ENCODE measurements around the gene ADAMTS13. TPM values are rescaled to one million over a fixed set of nuclear protein-coding genes. Genes with fewer than 3 reads are reported as not detected.

ADAMTS13 gene
- total RNA-seq, 1 donor from 2014 or later = 0.53 TPM

DNA sequence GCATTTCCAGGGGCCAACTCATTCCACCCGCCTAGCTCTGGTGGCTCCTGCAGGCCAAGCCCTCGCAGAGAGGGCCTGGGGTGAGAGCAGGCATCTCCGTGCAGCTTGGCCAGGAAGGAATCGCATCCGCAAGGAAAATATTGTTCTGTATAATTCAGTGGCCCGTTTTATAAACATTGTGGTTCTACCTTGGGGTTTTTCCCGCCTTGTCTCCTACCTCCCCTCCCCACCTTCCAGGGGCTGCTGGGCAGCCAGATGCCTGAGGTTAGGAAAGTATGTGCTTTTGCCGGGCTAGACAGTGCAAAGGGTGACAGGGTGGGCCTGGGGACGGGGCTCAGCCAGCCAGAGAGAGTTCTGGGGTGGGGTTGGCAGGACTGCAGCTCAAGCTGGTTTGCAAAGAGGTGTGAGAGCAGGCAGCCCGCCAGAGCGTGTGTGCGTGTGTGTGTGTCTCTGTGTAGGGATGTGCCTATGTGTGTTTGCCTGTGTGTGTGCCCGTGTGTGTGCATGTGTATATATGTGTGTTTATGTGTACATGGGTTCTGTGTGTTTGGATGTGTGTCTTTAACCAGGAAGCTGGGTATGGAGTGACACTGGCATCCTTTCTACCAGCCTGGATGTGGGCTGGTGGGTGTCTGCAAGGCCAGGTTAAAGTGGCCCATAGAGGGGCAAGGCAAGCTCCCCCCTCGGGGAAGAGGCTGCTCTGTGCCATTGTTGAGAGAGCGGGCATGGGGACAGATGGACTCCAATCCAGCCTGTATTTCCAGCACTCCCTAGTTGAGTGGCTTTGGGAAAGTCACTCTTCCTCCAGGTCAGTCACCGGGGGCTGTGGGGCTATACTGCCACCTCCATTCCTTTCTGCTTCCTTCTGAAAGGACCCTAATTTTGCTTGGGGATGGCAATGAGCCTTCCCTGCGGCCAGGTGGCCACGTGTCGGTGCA is 67.4 kb downstream of the ADAMTS13 start:
- DNase-seq (ENCODE audit: low read depth) (no peak), FAIRE-seq (no peak)
- TF ChIP-seq, protein P1, sequence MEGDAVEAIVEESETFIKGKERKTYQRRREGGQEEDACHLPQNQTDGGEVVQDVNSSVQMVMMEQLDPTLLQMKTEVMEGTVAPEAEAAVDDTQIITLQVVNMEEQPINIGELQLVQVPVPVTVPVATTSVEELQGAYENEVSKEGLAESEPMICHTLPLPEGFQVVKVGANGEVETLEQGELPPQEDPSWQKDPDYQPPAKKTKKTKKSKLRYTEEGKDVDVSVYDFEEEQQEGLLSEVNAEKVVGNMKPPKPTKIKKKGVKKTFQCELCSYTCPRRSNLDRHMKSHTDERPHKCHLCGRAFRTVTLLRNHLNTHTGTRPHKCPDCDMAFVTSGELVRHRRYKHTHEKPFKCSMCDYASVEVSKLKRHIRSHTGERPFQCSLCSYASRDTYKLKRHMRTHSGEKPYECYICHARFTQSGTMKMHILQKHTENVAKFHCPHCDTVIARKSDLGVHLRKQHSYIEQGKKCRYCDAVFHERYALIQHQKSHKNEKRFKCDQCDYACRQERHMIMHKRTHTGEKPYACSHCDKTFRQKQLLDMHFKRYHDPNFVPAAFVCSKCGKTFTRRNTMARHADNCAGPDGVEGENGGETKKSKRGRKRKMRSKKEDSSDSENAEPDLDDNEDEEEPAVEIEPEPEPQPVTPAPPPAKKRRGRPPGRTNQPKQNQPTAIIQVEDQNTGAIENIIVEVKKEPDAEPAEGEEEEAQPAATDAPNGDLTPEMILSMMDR (IDR thresholded peaks at IDR 0.05; ENCODE audit: insufficient read depth, low read length, severe bottlenecking) = no peak
- Histone ChIP-seq H3K36me3 (ENCODE audit: control insufficient read depth, insufficient read depth, low read length) (no peaks in the 10 kb centered on the region), H3K27me3 (ENCODE audit: control insufficient read depth, insufficient read depth, low read length) (no peaks in the 10 kb centered on the region), H3K4me3 (ENCODE audit: low read depth, low read length) (no peak overlapping the region)

DNA sequence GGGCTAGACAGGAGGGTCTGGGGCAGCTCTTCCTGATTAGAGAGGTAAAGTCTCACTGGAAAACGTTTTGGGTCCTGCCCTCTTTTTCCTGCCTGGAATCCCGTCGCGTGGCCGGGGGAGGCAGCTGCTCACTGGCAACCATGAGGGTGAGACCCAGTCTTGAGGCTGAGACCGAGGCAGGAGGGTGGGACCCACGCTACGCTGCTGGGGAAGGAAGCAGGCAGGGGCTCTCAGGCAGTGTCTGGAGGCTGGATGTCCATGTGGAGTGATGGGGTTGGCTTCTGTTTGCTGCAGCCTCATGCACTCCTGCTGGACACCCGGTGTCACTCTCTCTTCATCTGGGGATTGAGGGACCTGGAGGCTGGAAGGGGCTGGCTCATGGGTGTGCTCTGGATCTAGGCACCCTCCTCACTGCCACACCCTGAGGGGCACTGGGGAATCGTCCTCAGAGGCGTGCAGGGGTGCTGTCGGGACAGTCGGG is 68.1 kb downstream of the ADAMTS13 start:
- FAIRE-seq = no peak
- no peak for DNase-seq (ENCODE audit: low read depth)
- H3K27me3 ChIP-seq (ENCODE audit: control insufficient read depth, insufficient read depth, low read length) = no peaks in the 10 kb centered on the region
- H3K4me3 ChIP-seq (ENCODE audit: low read depth, low read length) = no peak overlapping the region
- H3K36me3 ChIP-seq (ENCODE audit: control insufficient read depth, insufficient read depth, low read length) = no peaks in the 10 kb centered on the region
- TF ChIP-seq, protein P1 (IDR thresholded peaks at IDR 0.05; ENCODE audit: insufficient read depth, low read length, severe bottlenecking) = no peak

DNA sequence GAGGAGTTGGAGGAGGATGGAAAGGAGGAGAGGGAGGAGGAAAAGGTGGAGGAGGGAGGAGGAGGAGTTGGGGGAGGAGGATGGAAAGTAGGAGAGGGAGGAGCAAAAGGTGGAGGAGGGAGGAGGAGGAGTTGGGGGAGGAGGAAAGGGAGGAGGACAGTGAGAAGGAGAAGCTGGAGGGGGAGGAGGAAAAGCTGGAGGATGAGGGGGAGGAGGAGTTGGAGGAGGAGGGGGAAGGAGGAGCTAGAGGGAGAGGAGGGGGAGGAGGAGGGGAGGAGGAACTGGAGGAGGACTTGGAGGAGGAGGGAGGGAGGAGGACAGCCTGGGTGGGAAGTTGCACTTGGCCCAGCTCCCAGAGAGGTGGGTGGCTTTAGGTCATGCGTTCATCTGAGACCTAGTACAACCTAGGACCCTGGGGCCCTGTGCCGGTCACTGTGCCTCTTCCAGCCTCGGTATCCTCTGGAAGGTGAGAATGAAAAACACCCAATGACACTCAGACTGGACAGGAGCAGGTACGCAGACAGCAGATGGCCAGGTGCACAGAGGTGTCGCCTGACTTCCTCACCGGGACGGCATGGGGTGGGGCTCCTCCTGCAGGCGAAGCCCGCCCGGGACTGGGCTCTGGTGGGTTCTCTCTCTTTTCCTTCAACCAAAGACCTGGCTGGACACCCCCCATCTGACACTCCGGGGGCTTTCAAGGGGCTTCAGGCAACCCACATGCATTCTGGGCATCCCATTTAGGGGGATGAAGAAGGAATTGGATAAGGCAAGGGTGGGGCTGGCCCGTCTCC is 68.9 kb downstream of the ADAMTS13 start:
- TF ChIP-seq, protein P1 (IDR thresholded peaks at IDR 0.05; ENCODE audit: insufficient read depth, low read length, severe bottlenecking) = no peak

DNA sequence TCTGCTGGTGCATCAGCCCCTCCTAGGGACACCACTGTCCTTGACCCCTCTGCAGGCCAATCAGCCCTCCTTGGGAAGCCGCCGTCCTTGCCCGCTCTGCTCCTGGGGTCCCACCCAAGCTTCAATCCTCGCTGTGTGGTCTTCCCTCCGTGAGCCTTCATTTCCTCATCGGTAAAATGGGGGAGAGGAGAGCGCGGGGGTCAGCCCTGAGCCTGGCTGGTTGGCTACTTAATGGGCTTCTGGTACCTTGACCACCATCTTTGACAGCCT is 69.4 kb downstream of the ADAMTS13 start:
- TF ChIP-seq, protein P1 (IDR thresholded peaks at IDR 0.05; ENCODE audit: insufficient read depth, low read length, severe bottlenecking) = no peak
- Histone ChIP-seq H3K27me3 (ENCODE audit: control insufficient read depth, insufficient read depth, low read length) (no peaks in the 10 kb centered on the region), H3K4me3 (ENCODE audit: low read depth, low read length) (no peak overlapping the region), H3K36me3 (ENCODE audit: control insufficient read depth, insufficient read depth, low read length) (no peaks in the 10 kb centered on the region)
- no peak for FAIRE-seq
- no peak for DNase-seq (ENCODE audit: low read depth)

More for the DNA sequence above, 68.9 kb downstream of the ADAMTS13 start:
- Histone ChIP-seq H3K4me3 (ENCODE audit: low read depth, low read length) (no peak overlapping the region), H3K27me3 (ENCODE audit: control insufficient read depth, insufficient read depth, low read length) (no peaks in the 10 kb centered on the region), H3K36me3 (ENCODE audit: control insufficient read depth, insufficient read depth, low read length) (no peaks in the 10 kb centered on the region)
- no peak for DNase-seq (ENCODE audit: low read depth)
- FAIRE-seq = no peak

DNA sequence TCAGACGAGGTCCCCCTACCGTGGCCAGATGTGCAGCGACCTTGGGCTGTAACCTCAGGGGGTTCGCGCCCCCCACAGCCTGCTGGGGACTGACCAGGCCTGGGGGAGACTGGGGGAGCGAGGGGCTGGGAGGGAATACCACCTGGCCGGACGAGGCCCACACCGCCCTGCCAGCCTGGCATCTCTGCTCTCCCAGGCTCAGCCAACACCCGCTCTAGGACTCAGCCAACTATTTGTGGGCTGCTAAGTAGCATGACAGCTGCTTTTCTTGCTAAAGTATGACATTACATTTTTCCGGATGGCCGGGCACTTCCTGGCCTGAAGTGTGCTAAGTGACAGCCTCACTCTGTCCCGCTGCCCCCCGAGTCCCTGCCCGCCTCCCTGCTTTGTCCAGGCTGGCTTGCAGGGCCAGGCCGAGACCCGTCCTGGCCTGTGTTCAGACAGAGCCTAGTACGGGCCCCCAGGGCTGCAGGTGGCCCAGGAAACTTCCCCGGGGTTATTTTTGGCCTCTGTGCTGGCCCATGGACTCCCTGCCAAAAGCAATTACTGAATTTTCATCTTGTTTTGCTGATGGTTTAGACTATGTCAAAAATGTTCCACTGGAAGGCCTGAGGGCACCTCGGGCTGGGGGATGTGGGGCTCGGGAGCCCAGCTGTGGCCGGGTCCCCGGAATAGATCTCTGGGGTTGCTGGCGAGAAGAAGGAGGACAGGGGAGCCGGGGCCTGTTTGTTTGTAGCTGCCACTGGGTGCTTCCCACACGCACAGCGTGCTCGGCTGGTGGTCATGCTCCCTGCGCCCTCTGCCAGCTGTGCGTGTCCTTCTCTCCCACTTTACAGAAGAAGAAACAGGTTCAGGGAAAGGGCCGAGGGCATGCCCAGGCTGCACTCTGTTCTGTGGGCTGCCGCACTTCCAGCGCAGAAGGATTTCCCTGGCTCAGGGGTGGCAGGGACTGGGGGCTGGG is 70.2 kb downstream of the ADAMTS13 start:
- FAIRE-seq = no peak
- H3K27me3 ChIP-seq (ENCODE audit: control insufficient read depth, insufficient read depth, low read length) = no peaks in the 10 kb centered on the region
- DNase-seq (ENCODE audit: low read depth) = peak; percentile 15

More for the DNA sequence above, 70.2 kb downstream of the ADAMTS13 start:
- TF ChIP-seq, protein P1 (IDR thresholded peaks at IDR 0.05; ENCODE audit: insufficient read depth, low read length, severe bottlenecking) = no peak
- no peaks in the 10 kb centered on the region for H3K36me3 ChIP-seq (ENCODE audit: control insufficient read depth, insufficient read depth, low read length)
- no peak overlapping the region for H3K4me3 ChIP-seq (ENCODE audit: low read depth, low read length)
